Measurements from ENCODE around the gene RNF31.
"Not testable (repeated sequence)": the region's sequence is repeated elsewhere in the genome, so short reads cannot be mapped to it uniquely, and the experiment has no call there.

The RNF31 gene

DNA sequence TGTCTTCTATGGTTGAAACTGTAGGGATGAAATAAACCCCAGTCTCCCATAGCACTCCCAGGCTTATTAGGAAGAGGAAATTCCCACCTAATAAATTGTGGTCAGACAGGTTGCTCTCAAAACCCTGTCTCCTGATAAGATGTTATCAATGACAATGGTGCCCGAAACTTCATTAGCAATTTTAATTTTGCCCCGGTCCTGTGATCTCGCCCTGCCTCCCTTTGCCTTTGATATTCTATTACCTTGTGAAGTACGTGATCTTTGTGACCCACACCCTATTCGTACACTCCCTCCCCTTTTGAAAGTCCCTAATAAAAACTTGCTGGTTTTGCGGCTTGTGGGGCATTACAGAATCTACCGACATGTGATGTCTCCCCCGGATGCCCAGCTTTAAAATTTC is 55.2 kb downstream of the RNF31 start:
- DNase-seq (ENCODE audit: low read depth): not testable (repeated sequence)

- DNase-seq (ENCODE audit: low read depth): not testable (repeated sequence)
Measured at GRCh38 chr14:24203249-24203886, 56.1 kb downstream of the RNF31 start.

DNA sequence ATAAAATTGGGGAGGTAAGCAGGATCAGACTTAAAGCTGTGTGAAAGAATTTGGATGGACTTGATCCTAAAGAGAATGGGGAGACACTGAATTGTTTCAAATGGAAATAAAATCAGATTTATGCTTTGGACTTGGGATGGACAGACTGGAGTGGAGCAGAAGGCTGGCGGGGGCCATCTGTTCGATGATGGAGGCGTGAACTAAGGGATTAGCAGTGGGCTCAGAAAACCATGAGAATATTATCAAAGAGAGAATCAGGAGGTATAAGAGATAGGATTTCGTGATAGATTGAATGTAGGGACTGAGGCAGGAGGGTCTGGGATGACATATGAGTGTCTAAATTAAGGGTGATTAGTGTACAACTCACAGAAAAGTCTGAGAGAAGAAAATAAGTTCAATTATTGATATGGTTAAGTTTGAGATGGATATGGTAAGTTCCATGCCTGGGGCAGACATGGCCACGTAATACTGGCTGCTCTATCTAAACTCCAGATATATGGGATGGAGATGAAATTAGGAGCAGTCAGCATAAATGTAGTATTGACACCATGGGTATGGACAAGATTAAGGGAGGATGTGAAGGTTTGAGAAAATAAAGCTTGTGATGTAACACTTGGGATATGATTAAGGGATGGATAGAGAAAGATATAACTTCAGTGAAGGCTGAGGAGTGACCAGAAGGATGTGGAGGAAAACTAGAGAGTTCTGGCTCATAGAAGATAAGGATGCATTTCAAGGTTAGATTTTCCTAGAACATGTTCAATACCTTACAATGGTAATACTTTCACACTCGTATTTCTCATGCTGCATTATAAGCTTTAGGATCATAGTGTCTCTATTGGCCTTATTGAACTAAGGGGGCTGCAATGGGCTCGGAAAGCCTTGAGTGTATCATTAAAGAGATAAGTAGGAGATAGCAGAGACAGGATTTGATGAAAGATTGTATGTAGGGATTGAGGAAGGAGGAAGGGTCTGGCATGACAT is 57.2 kb downstream of the RNF31 start:
- DNase-seq (ENCODE audit: low read depth): no peak

GRCh38 chr14:24206260-24207103 is 59.2 kb downstream of the RNF31 start:
- DNase-seq (ENCODE audit: low read depth): no peak

- DNase-seq (ENCODE audit: low read depth): no peak
Measured at GRCh38 chr14:24207104-24207551, 59.8 kb downstream of the RNF31 start.

GRCh38 chr14:24207625-24208024 is 60.3 kb downstream of the RNF31 start:
- no peak for DNase-seq (ENCODE audit: low read depth)

All from stimulated activated CD8-positive, alpha-beta memory T cell treated with anti-CD3 and anti-CD28 coated beads, Interleukin-15, amount 100 ng/mL, for 24 hours (primary cell).